GM19239 (cell line): ENCODE results near the gene SLC12A8.

ENCODE experiments used
- DNase-seq: peaks from one replicate; pipeline ENCODE4 v3.0.0; 2011; ENCODE audit warnings: low spot score; ENCODE audit not compliant: insufficient read length
- FAIRE-seq: peaks from 2 replicates; lab custom pipeline; 2011; peaks lifted over from hg19 to GRCh38; lab: Jason Lieb, UNC

SLC12A8 gene

DNA sequence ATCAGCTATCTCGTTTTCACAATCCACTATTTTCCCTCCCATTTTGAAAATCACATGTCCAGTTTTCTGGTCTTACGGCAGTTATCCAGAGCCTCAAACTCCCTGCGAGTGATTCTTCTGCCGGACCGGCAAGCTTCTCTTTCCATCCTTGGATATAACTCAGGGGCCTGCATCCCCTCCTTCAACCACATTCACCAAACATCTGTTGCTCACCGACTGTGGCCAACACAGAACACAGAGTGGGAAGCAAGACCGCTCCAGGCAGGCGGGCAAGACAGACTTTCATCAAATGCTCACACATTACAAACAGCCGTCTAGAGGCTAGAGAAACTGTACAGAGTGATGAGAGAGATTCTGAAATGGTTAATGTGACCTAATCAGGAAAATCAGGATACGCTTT is 7.6 kb upstream of the SLC12A8 start:
- FAIRE-seq: no peak
- DNase-seq: no peak

DNA sequence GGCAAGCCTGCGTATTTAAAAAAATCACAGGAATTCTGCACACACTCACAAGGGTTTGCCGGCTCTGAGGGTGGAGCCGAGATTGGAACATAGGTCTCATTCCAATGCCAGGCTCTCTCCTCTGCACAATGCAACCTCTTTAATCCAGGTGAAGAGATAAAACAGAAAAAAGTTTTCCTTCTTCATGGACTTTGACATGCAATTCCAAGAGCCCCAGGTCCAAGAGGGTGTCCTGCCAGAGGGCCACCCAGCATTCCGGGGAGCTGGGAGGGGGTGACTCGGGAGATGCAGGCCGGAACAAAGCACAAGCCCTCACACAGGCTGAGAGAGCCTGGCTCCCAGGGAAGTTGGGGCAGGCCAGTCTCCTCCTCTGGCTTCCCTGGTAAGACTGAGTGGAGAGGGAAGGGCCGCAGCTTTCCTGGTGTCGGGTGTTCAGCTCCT is 6.7 kb upstream of the SLC12A8 start:
- DNase-seq: no peak
- no peak for FAIRE-seq

DNA sequence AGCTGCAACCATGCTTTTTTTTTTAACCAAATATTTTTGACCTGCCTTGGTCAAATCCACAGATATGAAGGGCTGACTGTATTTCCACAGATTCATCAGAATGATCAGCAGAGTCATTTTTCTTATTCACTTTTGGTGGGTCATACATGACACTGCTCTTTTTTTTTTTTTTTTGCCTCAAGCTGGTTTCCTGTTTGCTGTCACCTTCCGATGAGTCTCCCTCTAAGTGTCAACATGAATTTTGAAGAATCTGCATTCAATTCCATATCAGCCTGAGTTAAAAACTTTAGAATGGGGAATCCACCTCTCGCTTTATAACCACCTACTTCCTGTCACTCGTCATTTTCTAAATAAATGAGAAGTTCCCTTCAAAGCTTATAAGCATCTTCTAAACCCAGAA is 2.2 kb upstream of the SLC12A8 start:
- peak; percentile 69 for FAIRE-seq
- DNase-seq: no peak

DNA sequence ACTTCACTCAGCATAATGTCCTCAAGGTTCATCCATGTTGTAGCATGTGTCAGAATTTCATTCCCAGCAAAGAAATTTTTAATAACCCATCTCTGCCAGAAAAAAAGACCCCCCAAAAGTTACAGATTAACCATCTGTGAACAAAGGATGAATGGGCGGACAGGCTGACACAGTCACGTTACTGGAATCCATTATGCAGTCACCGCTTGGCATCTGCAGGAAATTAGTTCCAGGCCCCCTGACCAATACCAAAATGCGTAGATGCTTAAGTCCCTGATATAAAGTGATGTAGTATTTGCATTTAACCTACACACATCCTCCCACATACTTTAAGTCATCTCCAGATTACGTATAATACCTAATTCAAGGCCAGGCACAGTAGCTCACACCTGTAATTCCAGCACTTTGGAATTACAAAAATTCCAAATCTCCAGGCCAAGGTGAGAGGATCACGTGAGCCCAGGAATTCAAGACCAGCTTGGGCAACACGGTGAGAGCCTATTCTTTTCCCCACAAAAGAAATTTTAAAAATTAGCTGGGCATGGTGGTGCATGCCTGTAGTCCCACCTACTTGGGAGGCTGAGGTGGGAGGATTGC is 1.5 kb upstream of the SLC12A8 start:
- no peak for DNase-seq
- FAIRE-seq: no peak

DNA sequence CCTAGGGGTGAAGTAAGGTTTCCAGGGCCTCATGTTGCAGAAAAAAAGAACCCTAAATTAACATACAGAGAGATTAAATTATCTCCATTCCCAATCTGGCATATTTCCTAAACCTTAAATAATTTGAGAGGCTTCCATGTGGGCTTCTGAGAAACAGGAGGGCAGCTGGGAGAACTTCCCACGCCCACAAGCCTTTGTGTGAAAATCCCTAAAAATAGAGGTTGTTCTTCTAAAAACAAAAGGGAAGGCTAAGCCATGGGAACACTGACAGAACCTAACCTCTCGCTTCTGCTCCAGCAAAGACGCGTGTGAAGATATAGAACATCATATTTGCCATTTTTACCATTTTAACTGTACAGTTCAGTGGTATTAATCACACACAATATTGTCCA is 812 bp upstream of the SLC12A8 start:
- FAIRE-seq (no peak), DNase-seq (no peak)

DNA sequence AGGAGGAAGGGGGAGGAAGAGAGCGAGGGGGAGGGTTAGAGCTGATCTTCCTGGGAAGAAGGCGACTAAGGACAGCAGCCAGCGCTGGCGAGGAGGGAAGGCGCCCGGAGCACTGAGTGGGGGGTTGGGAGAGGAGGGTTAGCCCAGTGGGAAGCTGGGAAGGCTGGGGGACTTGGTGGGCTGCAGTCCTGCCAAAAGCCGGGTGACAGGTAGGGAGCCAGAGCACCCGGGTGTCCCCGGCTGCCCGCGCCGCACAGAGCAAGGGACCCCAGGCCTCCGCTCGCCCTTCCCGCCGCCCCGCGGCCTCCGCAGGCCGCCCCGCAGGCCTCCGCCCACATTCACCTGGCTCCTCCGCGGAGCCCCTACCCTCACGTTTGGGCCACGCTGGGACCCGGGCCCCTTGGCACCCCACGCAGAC is 448 bp downstream of the SLC12A8 start:
- DNase-seq: no peak
- FAIRE-seq: no peak

DNA sequence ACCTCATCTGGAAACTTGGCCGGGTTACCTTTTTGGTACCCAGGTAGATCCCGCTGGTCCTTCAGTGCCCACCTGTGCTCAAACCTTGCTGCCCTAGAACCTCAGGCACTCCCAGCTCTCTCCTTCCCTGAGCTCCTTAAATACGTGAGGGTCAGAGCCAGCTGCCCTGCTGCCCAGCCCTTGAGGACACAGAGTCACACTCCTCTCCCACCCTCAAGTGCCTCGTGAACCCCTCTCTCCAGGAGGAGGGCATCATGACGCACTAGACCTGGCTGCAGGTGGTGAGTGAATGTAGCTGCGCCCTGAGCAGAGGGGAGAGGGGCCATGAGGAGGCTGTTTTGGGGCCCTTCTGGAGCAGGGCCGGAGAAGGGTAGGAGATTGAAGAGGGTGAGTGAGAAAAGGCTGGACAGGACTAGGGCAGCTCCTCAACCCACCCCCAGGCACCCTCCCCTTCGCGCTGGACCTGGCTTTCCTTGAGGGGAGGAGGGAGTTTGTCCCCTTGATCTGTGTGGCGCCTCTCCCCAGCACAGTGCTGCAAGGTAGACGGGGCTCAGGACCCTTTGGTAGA is 941 bp downstream of the SLC12A8 start:
- DNase-seq (no peak), FAIRE-seq (no peak)

DNA sequence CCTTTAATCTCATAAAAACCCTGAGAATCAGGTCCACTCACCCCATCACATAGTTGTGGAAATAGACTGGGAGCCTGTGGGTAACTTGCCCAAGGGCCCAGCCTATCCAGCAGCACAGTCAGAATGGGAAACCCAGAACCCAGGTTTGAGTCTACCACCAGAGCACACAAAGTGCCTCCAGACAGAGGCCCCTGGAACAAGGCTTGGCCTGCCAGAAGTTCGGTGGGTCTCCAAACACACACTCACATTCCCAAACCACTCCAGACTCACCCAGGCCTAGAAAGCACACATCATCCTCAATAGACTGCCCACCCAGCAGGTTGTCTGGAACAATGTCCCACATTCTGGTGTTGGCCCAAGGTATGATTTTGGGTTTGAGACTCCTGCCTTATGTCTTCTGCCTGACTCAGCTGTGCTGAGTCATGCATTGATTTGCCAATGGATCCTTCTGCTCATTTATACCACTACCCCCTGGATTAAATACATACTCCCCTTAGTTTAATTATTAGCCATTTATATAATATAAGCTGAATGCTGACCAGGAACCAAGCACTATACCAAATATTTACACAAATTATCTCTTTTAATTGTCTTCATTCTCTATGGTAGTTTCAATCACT is 4.5 kb downstream of the SLC12A8 start:
- no peak for DNase-seq
- FAIRE-seq: no peak

DNA sequence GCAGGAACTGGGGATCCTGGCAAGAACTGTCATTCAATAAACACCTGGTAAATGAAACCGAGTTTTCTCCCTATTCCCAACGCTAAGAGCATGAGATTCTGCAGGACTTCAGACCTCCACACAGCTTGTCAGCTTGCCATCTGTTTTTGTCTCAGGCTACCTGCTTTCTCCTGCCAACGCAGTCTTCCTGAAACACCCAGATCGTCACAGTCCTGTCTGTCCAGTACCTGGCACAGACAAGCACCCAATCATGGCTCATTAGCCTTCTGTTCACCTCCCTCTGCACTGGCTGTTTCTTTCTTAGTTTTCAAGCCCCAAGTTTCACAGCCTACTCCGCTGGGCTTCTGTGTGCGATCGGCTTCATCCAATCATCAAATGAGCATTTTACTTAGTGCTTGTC is 5.0 kb downstream of the SLC12A8 start:
- FAIRE-seq (no peak), DNase-seq (no peak)

DNA sequence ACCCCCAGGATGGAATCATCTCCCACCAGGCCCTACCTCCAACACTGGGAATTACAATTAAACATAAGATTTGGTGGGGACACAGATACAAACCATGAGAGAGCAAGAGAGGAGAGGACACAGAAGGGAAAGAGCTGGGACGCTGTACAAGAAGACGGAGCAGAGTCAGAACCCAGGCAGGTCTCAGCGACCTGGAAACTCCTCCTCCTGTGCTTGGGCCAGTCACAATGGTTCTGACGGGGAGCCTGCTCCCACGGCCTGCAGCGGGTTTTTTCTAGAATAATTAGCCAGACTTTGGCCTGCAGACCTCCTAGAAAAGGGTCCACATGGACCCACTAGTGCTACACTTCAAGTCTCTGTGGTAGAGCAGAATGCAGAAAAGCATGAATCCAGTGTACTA is 5.6 kb downstream of the SLC12A8 start:
- DNase-seq (no peak), FAIRE-seq (no peak)

DNA sequence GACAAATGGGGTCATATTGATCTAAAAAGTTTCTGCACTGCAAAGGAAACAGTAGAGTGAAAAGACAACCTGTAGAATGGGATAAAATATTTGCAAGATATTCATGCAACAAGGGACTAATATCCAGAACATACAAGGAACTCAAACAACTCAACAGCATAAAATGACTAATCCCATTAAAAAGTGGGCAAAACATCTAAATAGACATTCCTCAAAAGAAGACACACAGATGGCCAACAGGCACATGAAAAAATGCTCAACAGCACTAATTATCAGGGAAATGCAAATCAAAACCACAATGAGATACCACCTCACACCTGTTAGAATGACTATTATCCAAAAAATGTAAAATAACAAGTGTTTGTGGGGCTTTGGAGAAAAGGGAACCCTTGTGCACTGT is 8.8 kb downstream of the SLC12A8 start:
- DNase-seq (no peak), FAIRE-seq (peak; percentile 81)

DNA sequence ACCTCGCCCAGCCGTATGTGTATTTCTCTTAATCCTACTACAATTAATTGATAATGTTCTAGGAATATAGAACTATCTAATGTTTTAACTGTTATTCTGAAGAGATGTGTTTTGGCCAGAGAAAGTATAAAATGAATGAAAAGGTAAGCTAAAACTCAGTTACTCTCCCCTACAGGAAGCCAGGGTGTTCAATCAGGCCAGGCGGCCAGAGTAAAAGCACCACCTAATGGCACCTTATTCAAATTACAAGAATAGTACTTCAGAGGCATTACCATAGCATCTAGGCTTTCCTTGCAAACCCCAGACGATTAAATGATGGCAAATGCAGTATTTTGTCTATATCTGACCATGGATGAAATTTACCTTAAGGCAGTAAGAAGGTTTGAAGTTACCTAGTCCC is 10.4 kb downstream of the SLC12A8 start:
- DNase-seq: no peak

DNA sequence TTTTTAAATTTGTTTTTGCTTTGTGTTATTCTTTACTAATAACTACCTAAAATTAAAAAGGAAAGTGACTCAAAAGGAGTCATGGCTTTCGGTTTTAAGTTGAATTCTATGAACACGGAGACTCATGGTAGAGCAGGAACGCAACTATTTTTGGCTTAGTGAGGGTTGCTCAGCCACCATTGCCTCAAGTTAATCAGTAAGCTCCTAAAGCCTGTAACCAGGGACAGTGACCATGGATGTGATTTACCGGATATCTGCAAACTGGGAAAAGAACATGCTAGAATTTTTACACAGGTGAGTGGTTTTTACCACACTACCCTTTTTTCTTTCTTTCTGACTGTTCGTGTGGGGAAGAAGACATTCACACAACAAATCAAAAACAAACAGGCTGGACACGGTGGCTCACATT is 11.8 kb downstream of the SLC12A8 start:
- FAIRE-seq (peak; percentile 99), DNase-seq (peak; percentile 55)

More for the DNA sequence above, 10.4 kb downstream of the SLC12A8 start:
- FAIRE-seq: peak; percentile 76

DNA sequence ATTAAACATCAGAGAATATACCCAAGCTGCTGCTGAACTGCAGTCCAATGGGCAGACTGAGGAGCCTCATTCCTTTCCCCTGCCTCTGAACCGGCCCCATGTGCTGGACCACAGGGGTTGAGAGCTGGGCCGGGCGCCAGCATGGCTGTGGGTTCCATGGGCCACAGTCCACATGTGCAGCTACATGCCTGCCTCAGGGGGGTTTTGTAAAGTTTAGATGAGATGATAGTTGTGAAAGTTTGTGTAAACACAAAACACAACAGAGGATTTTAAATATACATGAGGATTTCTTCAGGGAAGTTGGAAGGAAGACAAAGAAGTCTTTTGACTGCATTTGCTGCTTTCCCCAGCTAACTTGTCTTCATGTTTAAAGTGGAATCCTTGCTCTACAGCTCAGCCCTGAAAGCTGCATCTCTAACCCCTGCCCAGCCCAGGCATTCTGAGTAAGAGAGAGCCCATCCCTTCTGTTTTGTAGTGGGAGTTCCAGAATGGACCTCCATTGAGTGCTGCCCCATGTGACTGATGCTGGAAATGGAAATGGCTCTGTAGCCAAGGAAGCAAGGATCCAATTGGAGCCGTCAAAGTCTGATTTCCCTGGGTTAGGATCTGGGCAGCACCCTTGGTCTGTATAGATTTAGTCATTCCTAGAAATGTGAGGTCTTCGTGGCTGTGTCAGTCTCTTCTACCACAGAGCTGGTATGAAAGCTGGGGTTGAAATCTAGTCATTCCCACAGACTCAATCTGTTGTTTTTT is 17.5 kb downstream of the SLC12A8 start:
- no peak for DNase-seq
- FAIRE-seq: peak; percentile 75

DNA sequence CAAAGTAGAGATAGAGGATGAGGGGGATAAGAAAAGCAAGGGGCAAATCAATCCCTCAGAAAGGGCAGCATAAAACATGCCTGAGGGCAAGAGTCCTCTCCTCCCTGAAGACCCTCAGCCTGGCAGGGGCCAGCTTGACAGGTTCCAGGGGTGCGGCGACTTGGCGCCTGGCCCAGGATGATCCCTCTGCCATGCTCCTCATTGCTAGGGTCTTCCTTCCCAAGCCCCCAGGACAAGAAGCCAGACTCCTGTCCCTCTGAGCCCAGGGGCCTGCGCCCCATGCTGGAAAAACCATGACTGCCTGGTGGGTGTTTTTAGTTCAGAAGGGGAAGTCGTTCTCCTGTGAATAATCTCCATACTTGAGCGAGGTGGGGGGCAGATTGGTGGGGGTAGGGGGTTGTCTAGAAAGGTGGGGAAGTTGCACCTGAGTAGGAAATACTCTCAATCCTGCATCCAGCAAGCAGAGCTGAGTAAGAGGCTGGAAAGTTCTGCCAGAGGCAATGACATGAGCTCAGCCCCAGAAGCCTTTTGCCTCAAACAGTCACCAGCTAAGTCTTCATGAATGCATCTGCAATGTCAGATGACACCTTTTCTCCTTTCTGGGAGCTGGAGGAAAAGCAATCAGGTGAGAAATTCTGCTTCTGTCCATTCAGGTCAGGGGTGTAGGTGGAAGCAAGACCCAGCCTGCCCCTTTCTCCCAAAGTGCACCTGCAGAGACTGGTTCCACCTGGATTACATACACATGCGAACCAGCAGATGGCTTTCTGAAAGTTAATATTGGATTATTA is 18.3 kb downstream of the SLC12A8 start:
- DNase-seq (no peak), FAIRE-seq (peak; percentile 70)

DNA sequence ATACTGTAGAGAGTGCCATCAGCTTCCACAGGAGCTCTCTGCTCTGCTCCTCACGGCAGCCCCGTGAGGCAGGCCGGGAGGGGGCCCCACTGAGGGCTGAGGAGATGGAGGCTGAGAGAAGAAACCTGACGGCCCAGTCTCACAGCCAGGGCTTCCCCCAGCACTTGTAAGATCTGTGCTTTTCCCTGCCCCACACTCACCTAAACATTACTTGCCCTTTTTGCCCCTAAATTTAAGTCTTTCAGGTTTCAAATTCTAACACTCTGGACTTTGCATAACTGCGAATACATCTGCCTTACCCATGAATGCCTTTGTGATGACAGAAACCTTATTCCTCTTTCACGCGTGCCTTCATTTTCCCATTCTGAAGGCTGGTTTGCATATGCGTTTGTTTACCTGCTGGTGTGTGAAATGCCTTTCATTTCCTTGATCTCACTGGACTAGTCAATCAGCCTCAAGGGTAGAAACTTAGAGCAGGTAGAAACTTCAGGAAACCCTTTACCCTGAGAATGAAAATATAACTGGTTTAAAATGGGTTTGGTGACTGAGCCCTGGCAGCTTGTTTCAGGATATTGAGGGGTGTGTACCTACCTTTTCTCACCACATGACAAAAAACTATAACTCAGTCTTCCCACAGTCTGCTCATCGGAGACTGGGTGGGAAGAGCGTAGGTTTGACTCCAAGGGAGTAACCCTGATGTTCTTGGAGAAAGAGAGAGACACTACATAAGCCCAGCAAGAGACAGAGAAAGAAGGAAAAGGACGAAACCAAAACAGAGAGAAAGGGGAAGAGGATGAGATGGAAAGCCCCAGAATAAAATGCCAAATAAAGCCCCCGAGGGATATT is 20.1 kb downstream of the SLC12A8 start:
- no peak for DNase-seq
- no peak for FAIRE-seq

DNA sequence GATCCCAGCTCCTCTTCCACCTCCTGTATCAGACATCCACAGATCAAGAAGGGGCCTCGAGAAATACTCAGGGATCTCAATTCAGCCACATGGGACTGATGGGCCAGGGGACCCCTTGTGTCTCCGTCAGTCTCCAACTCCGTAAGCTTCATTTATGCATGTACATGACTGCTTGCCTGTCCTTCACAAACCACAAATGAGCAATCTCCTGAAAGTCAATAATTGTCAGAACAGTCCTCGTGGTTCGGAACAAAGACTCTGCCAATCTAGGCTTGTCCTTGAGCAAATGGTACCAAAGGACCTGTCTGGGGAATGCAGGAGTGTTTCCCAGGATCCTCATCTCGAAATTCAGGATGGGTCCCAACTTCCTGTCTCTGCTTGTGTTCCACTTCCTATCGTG is 20.8 kb downstream of the SLC12A8 start:
- FAIRE-seq: peak; percentile 96
- no peak for DNase-seq

DNA sequence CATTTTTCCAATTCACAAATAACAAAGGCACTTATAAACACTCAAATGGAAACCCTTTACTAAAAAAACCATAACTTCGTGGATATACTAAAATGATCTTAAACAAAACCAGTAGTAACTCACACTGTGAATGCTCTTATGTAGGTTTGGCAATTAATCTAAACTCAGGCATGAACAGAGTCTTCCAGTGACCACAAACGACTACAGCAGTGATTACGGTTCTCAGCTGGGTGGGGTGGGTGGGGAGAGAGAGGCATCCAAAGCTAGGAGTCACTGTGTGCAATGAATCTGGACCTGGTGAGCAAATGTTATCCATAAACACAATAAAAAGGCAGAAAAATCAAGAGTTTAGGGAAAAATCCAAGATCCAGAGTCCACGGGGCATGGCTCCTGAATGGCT is 21.3 kb downstream of the SLC12A8 start:
- no peak for FAIRE-seq
- DNase-seq: no peak

DNA sequence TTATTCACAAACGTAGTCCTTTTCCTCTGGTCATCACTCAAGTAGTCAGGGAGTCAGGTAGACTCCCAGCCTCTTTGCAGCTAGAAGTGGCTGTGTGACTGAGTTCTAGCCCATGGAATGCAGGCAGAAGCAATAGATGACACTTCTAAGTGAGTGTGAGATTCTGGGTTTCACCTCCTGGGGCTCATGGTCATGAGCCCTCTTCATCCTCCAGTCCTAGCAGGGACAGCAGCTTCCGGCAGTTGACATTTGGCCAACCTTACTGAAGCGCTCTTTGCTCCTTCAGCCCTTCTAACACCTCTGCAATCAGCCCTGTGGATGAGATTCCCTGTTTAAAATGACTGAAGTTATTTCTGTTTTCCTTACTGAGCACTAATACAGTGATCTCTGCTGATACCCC is 21.8 kb downstream of the SLC12A8 start:
- DNase-seq (no peak), FAIRE-seq (no peak)
